Posterior vena cava (tissue), 2 donors: ENCODE data around the gene ETF1. TPM values are rescaled to one million over a fixed set of nuclear protein-coding genes. Genes with fewer than 3 reads are reported as not detected.

Source experiments
- DNase-seq: peaks from one replicate; pipeline ENCODE4 v3.0.0-alpha.2; 2020; ENCODE audit warnings: low spot score
- intact Hi-C, 2 donors: fragments of 100-400 bp; cut with DNase I; formaldehyde crosslinking; loops; one replicate each; pipeline versions ENCODE4 v1.14.1 to v1.14.2; 2022 to 2023
- total RNA-seq, 2 donors: library from RNA; stranded (reverse); fragmentation: NEBNext Ultra II Directional; extraction: Animal tissue kit (Norgen Biotek cat#: 25700); gene quantifications; one replicate each; pipeline ENCODE4 v1.2.1, GENCODE V29; 2021
- donor health status: DM: yes; HTN: yes; CAD: no.
- donor health status: DM: yes; HTN: yes; CAD: no.

The ETF1 gene
- total RNA-seq, 2 donors from 2014 or later, result 97.2 to 118 TPM

DNA sequence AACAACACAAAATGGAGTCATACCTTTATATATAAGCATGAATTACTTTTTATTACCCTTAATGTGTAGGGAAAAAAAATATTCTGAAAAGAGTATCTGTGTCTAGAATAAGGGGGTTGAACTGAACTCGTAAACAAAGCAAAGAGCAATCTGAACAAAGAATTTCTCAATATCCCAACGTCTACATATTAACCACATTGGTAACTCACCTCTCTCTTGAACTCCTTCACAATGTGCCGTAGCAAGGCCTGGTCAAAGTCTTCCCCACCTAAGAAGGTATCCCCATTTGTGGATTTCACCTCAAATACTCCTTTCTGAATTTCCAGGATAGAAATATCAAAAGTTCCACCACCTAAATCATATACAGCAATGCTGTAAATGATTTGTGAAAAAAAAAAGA, 23.8 kb upstream of the ETF1 start:
- DNase-seq, result no peak
- intact Hi-C loops, result no loop called here

DNA sequence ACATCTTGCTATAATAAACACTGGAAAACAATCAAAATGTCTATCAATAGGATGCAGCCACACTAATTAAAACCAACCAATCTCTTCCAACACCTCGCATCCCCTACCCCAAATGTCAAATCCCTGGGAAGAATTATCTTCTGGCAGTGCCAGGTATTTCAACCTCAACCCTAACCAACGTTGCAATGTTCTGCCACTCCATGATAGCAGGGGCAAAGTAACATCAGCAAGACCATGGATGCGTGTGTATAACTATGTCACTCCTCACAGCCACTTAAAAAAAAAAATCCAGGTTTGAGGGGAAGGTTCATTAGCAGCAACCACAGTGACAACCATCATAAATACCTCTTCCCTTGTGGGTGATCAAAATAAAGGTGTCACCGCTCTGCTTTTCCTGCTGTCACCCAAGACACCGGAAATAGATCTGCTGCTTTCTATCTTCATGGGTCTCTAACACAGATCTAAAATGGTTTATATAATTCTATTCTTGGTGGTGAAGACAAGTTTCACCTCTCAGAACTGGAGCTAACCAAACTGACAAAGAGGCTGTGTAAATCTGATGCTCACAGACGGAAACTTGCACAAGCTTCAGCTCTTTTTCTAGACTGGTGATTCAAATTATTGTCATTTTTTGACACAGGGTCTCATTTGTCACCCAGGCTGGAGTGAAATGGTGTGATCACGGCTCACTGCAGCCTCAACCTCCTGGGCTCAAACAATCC, 22.2 kb upstream of the ETF1 start:
- intact Hi-C loops, result no loop called here
- no peak for DNase-seq

- DNase-seq, result no peak
- intact Hi-C loops, result no loop called here
These were observed 21.2 kb upstream of the ETF1 start for GRCh38 chr5:138564242-138564641.

GRCh38 chr5:138563340-138564118, 20.5 kb upstream of the ETF1 start:
- intact Hi-C loops, result no loop called here
- no peak for DNase-seq

- intact Hi-C loops, result no loop called here
- no peak for DNase-seq
These were observed 17.9 kb upstream of the ETF1 start for GRCh38 chr5:138560971-138561370.

DNA sequence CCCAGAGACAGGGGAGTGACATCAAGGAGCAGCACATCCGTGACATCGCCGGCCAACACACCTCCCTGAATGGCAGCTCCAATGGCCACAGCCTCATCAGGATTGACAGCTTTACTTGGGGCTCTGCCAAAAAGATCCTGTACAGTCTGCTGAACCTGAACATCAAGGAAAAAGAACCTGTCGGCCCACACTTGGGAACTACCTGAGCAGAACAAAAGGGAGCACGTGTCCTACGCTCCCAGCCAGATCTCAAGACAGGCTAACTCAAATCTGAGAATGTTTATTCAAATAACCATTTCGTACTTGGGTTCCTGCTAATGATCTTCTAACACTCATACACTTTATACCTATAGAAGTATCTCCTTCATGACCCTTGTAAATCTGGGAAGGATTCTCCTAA, 16.9 kb upstream of the ETF1 start:
- intact Hi-C loops, result no loop called here
- no peak for DNase-seq

DNA sequence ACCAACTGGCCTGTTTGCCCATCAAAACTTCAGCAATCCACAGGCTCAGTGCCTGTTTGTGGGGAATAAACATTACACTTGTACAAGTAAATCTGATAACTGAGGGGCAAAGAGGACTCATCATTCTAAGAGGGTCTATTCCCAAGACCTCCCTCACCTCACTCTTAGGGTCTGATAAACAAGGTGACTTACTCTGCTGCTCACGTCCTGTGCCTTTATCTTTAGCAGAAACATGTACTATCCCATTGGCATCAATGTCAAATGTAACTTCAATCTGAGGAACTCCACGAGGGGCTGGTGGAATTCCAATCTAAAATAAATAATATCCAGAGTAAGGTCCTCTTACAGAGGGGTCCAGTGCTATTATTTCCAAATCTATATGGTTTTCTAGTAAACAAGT, 14.6 kb upstream of the ETF1 start:
- intact Hi-C loops, result no loop called here
- no peak for DNase-seq

DNA sequence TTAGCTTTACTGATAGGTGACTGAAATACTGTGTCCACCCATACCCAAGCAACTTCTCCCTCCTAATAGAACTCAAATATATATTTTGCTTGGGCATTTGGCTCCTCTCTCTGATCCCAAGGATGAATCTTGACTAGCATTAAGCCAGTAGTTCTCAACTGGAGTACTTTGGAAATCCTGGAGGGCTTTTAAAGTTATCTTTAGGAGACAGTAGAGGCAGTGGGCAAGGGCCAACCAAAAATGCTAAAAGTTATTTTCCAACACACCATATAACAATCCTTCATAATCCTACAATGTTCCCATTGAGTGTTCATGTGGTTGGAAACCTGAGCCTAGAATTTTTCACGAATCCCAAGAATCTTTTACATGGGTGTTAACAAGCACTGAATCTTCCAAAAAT, 11.1 kb upstream of the ETF1 start:
- DNase-seq, result no peak
- intact Hi-C loops, result no loop called here

- intact Hi-C loops, result no loop called here
- no peak for DNase-seq
These were observed 10.5 kb upstream of the ETF1 start for GRCh38 chr5:138553437-138554095.

GRCh38 chr5:138552657-138553056, 9.6 kb upstream of the ETF1 start:
- intact Hi-C loops, result no loop called here
- DNase-seq, result no peak

DNA sequence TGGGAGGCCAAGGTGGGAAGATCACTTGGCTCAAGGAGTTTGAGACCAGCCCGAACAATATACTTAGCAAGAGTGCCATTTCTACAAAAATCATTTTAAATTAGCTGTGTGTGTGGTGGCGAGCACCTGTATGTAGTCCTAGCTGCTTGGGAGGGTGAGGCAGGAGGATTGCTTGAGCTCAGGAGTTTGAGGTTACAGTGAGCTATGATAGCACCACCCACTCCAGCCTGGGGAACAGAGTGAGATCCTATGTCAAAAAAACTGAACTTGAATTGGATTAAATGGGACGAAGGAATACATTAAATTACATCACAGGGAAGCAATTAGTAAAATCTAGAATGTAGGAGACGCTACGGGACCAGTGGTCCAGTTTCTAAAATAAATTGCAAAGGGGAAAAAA, 6.4 kb upstream of the ETF1 start:
- intact Hi-C loops, result no loop called here

DNA sequence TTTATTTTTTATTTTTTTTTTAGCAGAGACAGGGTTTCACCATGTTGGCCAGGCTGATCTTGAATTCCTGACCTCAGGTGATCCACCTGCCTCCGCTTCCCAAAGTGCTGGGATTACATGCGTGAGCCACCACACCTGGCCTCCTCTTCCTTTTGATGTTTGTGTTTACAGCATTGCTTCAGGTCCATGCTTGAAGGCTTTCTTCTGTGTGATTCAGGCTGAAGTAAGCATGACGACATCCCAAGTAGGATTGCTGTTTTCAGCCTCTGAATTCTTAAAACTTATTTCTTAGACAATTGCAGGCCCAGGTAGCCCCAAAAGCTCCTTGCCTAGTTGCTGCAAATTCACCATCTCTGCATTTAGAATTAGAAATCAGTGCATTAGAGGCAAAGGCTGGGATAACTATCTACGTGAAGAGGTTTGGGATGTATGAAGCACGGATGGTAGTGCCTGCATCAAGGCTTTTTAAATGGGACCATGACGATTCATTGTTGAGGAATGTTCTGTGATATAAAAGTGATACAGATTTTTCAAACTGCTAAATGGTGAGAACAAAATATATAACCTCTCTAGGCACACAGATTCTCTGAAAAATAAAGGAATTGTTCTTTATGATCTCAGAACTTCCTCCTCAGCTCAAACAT, 3.0 kb upstream of the ETF1 start:
- DNase-seq, result no peak
- intact Hi-C loops, result no loop called here

More for the DNA sequence above, 6.4 kb upstream of the ETF1 start:
- no peak for DNase-seq

GRCh38 chr5:138544181-138545134, 1.4 kb upstream of the ETF1 start:
- intact Hi-C loops, result no loop called here

DNA sequence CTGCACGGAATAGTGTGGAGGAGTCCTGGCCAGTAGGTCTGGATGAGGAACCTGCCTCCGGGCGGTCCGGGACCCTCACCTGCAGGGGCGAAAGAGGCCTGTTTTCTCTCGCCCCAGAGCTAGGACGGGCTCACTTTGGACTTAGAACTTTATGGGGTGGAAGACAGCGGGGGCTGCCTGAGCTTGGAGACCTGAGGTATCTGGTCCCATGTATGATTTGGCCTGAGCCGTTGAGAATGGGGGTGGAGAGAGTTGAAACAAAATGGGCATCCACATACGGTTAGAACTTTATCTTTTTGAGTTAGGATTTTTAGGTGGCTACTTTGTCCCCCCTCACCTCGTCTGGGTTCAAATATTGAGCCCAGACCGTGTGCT, 681 bp upstream of the ETF1 start:
- intact Hi-C loops, result no loop called here
- no peak for DNase-seq

More at GRCh38 chr5:138544181-138545134, 1.4 kb upstream of the ETF1 start:
- no peak for DNase-seq

GRCh38 chr5:138542180-138542955, 668 bp downstream of the ETF1 start:
- intact Hi-C loops, result no loop called here
- DNase-seq, result peak; percentile 84

DNA sequence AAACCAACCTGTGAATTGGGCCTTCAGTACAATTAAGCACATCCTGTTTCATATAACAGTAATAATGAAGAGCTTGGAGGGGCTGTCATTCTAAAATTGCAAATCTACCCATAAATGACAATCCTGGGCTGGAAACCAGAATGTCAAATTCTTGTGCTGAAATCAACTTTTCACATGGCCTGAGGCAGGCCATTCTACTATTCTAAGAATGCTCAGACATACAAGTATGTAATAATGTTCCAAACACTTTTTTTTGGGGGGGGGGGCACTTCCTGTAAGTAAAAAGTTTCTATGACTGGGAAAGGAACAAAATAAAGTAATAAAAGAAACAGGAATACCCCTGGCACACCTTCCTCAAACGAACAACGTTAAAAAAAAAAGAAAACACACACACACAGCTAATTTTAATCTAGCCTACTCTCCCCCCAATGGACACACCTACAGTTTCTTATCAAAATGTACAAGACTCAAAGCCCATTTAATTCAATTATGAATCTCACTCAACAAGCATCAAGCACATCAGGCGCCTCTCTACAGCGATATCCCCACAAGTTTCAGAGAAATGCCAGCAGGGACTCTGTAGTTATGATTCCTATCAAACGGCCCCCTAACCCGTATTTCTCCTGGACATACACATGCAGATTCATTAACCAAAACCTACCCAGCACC, 1.4 kb downstream of the ETF1 start:
- intact Hi-C loops, result no loop called here

GRCh38 chr5:138539791-138540190, 3.2 kb downstream of the ETF1 start:
- intact Hi-C loops, result no loop called here

More for the DNA sequence above, 1.4 kb downstream of the ETF1 start:
- DNase-seq, result no peak

More at GRCh38 chr5:138539791-138540190, 3.2 kb downstream of the ETF1 start:
- DNase-seq, result no peak
